GM23338 (cell line): ENCODE data around the gene CH25H. TPM values are rescaled to one million over a fixed set of nuclear protein-coding genes. Genes with fewer than 3 reads are reported as not detected.

Experiments used
- ATAC-seq: fragments of 200-7000 bp; cut with Tn5 transposase; 3 replicates; pipeline ENCODE4 v1.9.1; 2020
- DNase-seq: peaks from one replicate; pipeline ENCODE4 v3.0.0-alpha.2; 2015; ENCODE audit warnings: low spot score
- H2AFZ ChIP-seq: fragments of 200-600 bp; sonication (generic); 2 replicates; pipeline ENCODE4 v1.8.0; 2016; ENCODE audit warnings: antibody characterized with exemption, mild to moderate bottlenecking, moderate library complexity
- H3F3A ChIP-seq: fragments of 200-600 bp; sonication (generic); replicated peaks from 2 replicates; pipeline ENCODE4 v1.8.0; 2017; ENCODE audit warnings: antibody characterized with exemption, mixed run types, low read depth
- H3K27ac ChIP-seq: fragments of 200-600 bp; sonication (generic); 2 replicates; pipeline ENCODE4 v1.6.1; 2016; ENCODE audit warnings: low read depth
- H3K27me3 ChIP-seq: fragments of 200-600 bp; sonication (generic); 2 replicates; pipeline ENCODE4 v1.8.0; 2016; ENCODE audit warnings: mild to moderate bottlenecking, mixed run types, moderate library complexity; ENCODE audit not compliant: insufficient read depth
- H3K36me3 ChIP-seq: fragments of 200-600 bp; sonication (generic); 2 replicates; pipeline ENCODE4 v1.8.0; 2016; ENCODE audit warnings: mild to moderate bottlenecking; ENCODE audit not compliant: insufficient read depth
- H3K4me1 ChIP-seq: fragments of 200-600 bp; sonication (generic); 2 replicates; pipeline ENCODE4 v1.8.0; 2016; ENCODE audit warnings: mild to moderate bottlenecking, moderate library complexity; ENCODE audit not compliant: insufficient read depth
- H3K4me2 ChIP-seq: fragments of 200-600 bp; sonication (generic); 2 replicates; pipeline ENCODE4 v1.7.1; 2017; ENCODE audit warnings: mixed run types
- H3K4me3 ChIP-seq: fragments of 200-600 bp; sonication (generic); 2 replicates; pipeline ENCODE4 v1.6.1; 2016; ENCODE audit warnings: mixed run types
- H3K79me2 ChIP-seq: fragments of 200-600 bp; sonication (generic); replicated peaks from 2 replicates; pipeline ENCODE4 v1.8.0; 2017; ENCODE audit warnings: mild to moderate bottlenecking; ENCODE audit not compliant: insufficient read depth
- H3K9me2 ChIP-seq: fragments of 200-600 bp; sonication (generic); 2 replicates; pipeline ENCODE4 v1.8.0; 2017; ENCODE audit not compliant: insufficient read depth
- H4K20me1 ChIP-seq: fragments of 200-600 bp; sonication (generic); replicated peaks from 2 replicates; pipeline ENCODE4 v1.8.0; 2017; ENCODE audit warnings: mild to moderate bottlenecking; ENCODE audit not compliant: insufficient read depth
- H3K27ac Mint-ChIP-seq: 2 replicates; pipeline ENCODE4 v1.8.0; 2020; ENCODE audit warnings: inconsistent platforms, mild to moderate bottlenecking, moderate library complexity, mixed read lengths
- H3K27me3 Mint-ChIP-seq: 3 replicates; pipeline ENCODE4 v1.8.0; 2022; ENCODE audit warnings: low read depth, mild to moderate bottlenecking, moderate library complexity, mixed read lengths, inconsistent platforms; ENCODE audit not compliant: insufficient read depth, poor library complexity
- H3K36me3 Mint-ChIP-seq: 3 replicates; pipeline ENCODE4 v1.8.0; 2021; ENCODE audit warnings: low read depth, mild to moderate bottlenecking, inconsistent platforms, moderate library complexity, mixed read lengths
- H3K4me1 Mint-ChIP-seq: 3 replicates; pipeline ENCODE4 v1.8.0; 2020; ENCODE audit warnings: mild to moderate bottlenecking, inconsistent platforms, mixed read lengths
- H3K4me3 Mint-ChIP-seq: 3 replicates; pipeline ENCODE4 v1.8.0; 2021; ENCODE audit warnings: moderate library complexity, mild to moderate bottlenecking, inconsistent platforms, mixed read lengths
- H3K9me3 Mint-ChIP-seq: 3 replicates; pipeline ENCODE4 v1.8.0; 2020; ENCODE audit warnings: moderate library complexity, mild to moderate bottlenecking, inconsistent platforms, mixed read lengths
- CREB1 ChIP-seq: fragments of 250-450 bp; sonication (Bioruptor Pico); IDR thresholded peaks from 2 replicates; pipeline ENCODE4 v1.5.0; 2020; ENCODE audit warnings: low read depth, mild to moderate bottlenecking, moderate library complexity
- EZH2phosphoT487 ChIP-seq: fragments of 200-600 bp; sonication (generic); IDR thresholded peaks from one replicate; pipeline ENCODE4 v1.8.1; 2018; ENCODE audit warnings: antibody characterized with exemption; ENCODE audit not compliant: unreplicated experiment
- STAT1 ChIP-seq: IDR thresholded peaks from one replicate; pipeline ENCODE4 v1.6.1; 2016; ENCODE audit warnings: antibody characterized with exemption; ENCODE audit not compliant: unreplicated experiment
- polyA plus RNA-seq: library from polyadenylated mRNA; unstranded; fragments of >200 nt; fragmentation: Nextera tagmentation; extraction: Ambion mirVana; gene quantifications from 2 replicates; pipeline ENCODE4 v1.2.1, GENCODE V29; 2016
- total RNA-seq: library from RNA; depleted of rRNA; stranded (reverse); fragments of >200 nt; shearing (Covaris generic); gene quantifications from 2 replicates; pipeline ENCODE4 v1.2.3, GENCODE V29; 2014
- TF ChIP-seq, protein P1 (sequence below): fragments of 250-450 bp; sonication (Bioruptor Pico); IDR thresholded peaks from 2 replicates; pipeline ENCODE4 v1.5.0; 2020; ENCODE audit warnings: mild to moderate bottlenecking, moderate library complexity
- TF ChIP-seq, protein P2 (sequence below): IDR thresholded peaks from one replicate; pipeline ENCODE4 v1.6.1; 2018; ENCODE audit warnings: antibody characterized with exemption; ENCODE audit not compliant: unreplicated experiment

Gene CH25H
- total and polyA plus RNA-seq, 2 experiments from 2014 or later: 1.3 to 1.7 TPM

DNA sequence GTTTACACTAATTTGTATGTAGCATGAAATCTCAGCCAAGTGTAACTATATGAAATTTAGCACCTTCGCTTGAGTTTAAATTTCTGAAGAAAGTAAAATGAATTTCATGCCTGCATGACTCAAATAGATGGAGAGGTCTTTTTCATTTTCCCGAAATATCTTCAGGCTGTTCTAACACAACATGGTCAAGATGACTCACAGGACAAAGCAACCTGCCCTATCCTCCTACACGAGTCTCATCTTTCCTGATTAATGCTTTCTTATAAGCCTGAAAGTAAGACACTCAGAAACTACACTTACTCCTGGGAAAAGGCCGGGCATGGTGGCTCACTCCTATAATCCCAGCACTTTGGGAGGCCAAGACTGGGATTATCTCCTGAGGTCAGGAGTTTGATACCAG, 41.2 kb downstream of the CH25H start (continued):
- TF ChIP-seq, protein P1, sequence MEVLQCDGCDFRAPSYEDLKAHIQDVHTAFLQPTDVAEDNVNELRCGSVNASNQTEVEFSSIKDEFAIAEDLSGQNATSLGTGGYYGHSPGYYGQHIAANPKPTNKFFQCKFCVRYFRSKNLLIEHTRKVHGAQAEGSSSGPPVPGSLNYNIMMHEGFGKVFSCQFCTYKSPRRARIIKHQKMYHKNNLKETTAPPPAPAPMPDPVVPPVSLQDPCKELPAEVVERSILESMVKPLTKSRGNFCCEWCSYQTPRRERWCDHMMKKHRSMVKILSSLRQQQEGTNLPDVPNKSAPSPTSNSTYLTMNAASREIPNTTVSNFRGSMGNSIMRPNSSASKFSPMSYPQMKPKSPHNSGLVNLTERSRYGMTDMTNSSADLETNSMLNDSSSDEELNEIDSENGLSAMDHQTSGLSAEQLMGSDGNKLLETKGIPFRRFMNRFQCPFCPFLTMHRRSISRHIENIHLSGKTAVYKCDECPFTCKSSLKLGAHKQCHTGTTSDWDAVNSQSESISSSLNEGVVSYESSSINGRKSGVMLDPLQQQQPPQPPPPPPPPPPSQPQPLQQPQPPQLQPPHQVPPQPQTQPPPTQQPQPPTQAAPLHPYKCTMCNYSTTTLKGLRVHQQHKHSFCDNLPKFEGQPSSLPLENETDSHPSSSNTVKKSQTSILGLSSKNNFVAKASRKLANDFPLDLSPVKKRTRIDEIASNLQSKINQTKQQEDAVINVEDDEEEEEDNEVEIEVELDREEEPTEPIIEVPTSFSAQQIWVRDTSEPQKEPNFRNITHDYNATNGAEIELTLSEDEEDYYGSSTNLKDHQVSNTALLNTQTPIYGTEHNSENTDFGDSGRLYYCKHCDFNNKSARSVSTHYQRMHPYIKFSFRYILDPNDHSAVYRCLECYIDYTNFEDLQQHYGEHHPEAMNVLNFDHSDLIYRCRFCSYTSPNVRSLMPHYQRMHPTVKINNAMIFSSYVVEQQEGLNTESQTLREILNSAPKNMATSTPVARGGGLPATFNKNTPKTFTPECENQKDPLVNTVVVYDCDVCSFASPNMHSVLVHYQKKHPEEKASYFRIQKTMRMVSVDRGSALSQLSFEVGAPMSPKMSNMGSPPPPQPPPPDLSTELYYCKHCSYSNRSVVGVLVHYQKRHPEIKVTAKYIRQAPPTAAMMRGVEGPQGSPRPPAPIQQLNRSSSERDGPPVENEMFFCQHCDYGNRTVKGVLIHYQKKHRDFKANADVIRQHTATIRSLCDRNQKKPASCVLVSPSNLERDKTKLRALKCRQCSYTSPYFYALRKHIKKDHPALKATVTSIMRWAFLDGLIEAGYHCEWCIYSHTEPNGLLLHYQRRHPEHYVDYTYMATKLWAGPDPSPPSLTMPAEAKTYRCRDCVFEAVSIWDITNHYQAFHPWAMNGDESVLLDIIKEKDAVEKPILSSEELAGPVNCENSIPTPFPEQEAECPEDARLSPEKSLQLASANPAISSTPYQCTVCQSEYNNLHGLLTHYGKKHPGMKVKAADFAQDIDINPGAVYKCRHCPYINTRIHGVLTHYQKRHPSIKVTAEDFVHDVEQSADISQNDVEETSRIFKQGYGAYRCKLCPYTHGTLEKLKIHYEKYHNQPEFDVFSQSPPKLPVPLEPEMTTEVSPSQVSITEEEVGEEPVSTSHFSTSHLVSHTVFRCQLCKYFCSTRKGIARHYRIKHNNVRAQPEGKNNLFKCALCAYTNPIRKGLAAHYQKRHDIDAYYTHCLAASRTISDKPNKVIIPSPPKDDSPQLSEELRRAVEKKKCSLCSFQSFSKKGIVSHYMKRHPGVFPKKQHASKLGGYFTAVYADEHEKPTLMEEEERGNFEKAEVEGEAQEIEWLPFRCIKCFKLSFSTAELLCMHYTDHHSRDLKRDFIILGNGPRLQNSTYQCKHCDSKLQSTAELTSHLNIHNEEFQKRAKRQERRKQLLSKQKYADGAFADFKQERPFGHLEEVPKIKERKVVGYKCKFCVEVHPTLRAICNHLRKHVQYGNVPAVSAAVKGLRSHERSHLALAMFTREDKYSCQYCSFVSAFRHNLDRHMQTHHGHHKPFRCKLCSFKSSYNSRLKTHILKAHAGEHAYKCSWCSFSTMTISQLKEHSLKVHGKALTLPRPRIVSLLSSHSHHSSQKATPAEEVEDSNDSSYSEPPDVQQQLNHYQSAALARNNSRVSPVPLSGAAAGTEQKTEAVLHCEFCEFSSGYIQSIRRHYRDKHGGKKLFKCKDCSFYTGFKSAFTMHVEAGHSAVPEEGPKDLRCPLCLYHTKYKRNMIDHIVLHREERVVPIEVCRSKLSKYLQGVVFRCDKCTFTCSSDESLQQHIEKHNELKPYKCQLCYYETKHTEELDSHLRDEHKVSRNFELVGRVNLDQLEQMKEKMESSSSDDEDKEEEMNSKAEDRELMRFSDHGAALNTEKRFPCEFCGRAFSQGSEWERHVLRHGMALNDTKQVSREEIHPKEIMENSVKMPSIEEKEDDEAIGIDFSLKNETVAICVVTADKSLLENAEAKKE (CRISPR knock-in tag): no peak
- TF ChIP-seq CREB1 (CRISPR knock-in tag) (no peak), EZH2phosphoT487 (no peak), STAT1 (no peak)
- TF ChIP-seq, protein P2, sequence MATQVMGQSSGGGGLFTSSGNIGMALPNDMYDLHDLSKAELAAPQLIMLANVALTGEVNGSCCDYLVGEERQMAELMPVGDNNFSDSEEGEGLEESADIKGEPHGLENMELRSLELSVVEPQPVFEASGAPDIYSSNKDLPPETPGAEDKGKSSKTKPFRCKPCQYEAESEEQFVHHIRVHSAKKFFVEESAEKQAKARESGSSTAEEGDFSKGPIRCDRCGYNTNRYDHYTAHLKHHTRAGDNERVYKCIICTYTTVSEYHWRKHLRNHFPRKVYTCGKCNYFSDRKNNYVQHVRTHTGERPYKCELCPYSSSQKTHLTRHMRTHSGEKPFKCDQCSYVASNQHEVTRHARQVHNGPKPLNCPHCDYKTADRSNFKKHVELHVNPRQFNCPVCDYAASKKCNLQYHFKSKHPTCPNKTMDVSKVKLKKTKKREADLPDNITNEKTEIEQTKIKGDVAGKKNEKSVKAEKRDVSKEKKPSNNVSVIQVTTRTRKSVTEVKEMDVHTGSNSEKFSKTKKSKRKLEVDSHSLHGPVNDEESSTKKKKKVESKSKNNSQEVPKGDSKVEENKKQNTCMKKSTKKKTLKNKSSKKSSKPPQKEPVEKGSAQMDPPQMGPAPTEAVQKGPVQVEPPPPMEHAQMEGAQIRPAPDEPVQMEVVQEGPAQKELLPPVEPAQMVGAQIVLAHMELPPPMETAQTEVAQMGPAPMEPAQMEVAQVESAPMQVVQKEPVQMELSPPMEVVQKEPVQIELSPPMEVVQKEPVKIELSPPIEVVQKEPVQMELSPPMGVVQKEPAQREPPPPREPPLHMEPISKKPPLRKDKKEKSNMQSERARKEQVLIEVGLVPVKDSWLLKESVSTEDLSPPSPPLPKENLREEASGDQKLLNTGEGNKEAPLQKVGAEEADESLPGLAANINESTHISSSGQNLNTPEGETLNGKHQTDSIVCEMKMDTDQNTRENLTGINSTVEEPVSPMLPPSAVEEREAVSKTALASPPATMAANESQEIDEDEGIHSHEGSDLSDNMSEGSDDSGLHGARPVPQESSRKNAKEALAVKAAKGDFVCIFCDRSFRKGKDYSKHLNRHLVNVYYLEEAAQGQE: no peak

DNA sequence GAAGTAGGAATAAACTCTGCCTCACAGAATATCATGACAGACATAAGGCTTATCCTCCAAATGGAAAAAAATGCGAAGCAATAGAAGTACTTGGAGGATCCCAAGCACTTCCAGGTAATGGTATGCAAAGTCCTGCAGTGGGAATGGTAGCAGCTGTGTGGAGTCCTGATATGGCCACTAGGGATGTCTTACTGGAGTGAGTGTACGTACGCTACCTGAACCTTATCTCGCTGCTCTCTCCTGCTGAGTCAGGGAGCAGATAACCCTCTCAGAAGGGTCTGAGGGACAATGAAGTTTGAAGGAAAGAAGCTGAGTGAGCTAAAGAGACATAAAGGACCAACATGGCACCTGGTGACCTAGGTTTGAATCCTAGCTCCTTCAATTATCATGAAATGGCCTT, 42.2 kb downstream of the CH25H start:
- no peak overlapping the region for H3K27ac Mint-ChIP-seq
- no peaks in the 10 kb centered on the region for H3K27me3 Mint-ChIP-seq
- Histone ChIP-seq H2AFZ (no peak overlapping the region), H3K9me2 (peaks cover 15% of the 10 kb centered on the region; the same call in 1 of the 2 replicates), H3K27me3 (no peaks in the 10 kb centered on the region), H3K4me3 (no peak overlapping the region), H3K4me2 (no peak overlapping the region), H3K4me1 (no peaks in the 10 kb centered on the region), H3K79me2 (no peaks in the 10 kb centered on the region), H3K36me3 (no peaks in the 10 kb centered on the region), H3K27ac (no peak overlapping the region), H3F3A (no peaks in the 10 kb centered on the region), H4K20me1 (no peaks in the 10 kb centered on the region)
- ATAC-seq (no peak), DNase-seq (no peak)
- no peaks in the 10 kb centered on the region; the same call in 2 of the 3 replicates for H3K9me3 Mint-ChIP-seq
- no peaks in the 10 kb centered on the region for H3K4me1 Mint-ChIP-seq
- H3K4me3 Mint-ChIP-seq: no peak overlapping the region
- TF ChIP-seq CREB1 (CRISPR knock-in tag) (no peak), EZH2phosphoT487 (no peak)
- H3K36me3 Mint-ChIP-seq: no peaks in the 10 kb centered on the region
